Gastrocnemius medialis (tissue), 4 donors: Measurements from ENCODE around the gene C10orf95.

Experiments
- POLR2A ChIP-seq, 2 donors: fragments of 450-650 bp; IDR thresholded peaks; one replicate each; pipeline ENCODE4 v1.6.1; 2017; ENCODE audit warnings: antibody characterized with exemption in 2 of 2, mild to moderate bottlenecking in 2 of 2, moderate library complexity in 2 of 2
- TF ChIP-seq, protein P1 (sequence below), 5 experiments: fragments of 450-650 bp in 3 of 5; fragments of 200-600 bp in 2 of 5; sonication (generic) in 2 of 5; IDR thresholded peaks in 4 of 5; conservative IDR thresholded peaks in 1 of 5; 1 replicate in 4 of 5; 2 replicates in 1 of 5; pipeline ENCODE4 v1.5.1; 2016 to 2019; ENCODE audit warnings: antibody characterized with exemption in 5 of 5, mild to moderate bottlenecking in 3 of 5, moderate library complexity in 3 of 5

- TF ChIP-seq, protein P1, sequence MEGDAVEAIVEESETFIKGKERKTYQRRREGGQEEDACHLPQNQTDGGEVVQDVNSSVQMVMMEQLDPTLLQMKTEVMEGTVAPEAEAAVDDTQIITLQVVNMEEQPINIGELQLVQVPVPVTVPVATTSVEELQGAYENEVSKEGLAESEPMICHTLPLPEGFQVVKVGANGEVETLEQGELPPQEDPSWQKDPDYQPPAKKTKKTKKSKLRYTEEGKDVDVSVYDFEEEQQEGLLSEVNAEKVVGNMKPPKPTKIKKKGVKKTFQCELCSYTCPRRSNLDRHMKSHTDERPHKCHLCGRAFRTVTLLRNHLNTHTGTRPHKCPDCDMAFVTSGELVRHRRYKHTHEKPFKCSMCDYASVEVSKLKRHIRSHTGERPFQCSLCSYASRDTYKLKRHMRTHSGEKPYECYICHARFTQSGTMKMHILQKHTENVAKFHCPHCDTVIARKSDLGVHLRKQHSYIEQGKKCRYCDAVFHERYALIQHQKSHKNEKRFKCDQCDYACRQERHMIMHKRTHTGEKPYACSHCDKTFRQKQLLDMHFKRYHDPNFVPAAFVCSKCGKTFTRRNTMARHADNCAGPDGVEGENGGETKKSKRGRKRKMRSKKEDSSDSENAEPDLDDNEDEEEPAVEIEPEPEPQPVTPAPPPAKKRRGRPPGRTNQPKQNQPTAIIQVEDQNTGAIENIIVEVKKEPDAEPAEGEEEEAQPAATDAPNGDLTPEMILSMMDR (IDR thresholded peaks at IDR 0.05 in 4 of 5, conservative IDR thresholded peaks at IDR 0.05 in 1 of 5): no peak
- TF ChIP-seq POLR2A (IDR thresholded peaks at IDR 0.05): no peak
Measured at GRCh38 chr10:102401342-102401654, 50.0 kb downstream of the C10orf95 start.
